HG03457 (cell line): Measurements from ENCODE around the gene TLE3.

Experiments
- ATAC-seq: cut with Tn5 transposase; IDR thresholded peaks from one replicate; pipeline ENCODE4 v1.9.1; 2021; ENCODE audit warnings: moderate number of reproducible peaks; ENCODE audit not compliant: unreplicated experiment

Gene TLE3

GRCh38 chr15:70034596-70034995, 63.1 kb downstream of the TLE3 start:
- ATAC-seq: no peak

DNA sequence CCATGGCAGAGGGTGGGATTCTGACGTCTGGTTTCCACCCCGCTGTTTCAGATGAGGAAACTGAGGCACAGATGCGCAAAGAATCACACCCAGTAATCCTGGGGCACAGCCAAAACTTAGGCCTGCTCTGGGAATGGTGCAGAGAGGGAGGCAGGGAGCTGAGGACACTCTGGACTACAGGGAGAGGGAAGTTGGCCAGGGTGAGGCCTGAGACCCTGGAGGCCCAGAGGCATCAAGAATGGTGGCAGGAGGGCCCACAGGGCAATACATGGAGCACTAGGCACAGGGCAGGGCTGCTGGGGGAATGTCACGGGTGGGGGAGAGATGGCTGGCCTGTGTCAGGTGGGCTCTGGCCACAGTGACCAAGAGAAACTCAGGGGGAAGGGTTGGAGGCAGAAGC, 63.6 kb downstream of the TLE3 start:
- no peak for ATAC-seq

DNA sequence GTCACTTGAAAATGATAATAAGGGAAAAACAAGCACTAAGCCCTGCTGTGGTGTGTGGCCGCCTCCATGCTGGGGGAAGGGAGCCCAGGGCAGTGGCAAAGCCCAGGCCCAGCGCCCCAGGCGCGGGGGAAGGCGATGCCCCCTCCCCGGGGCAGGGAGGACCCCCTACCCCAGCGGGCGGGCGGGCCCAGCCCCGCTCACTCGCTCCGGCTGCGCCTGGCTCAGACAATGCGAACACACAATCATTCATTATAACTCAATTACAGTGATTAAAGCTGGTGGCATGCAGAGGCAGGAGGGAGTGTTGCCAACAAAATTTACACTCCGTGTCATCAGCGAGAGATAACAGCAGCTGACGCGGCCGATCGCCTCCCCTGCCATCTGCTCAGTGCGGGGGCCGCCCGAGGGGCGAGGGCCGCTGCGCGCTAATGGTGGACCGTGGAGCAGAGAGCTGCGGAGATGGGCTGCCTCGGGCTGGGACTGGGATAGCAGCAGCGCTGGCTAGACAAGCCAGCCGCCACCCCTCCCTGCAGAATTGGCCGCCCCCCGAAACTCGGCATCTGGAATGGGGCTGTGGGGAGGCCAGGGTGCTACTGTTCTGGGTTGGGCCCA, 64.1 kb downstream of the TLE3 start:
- no peak for ATAC-seq

- no peak for ATAC-seq
Observed at GRCh38 chr15:70033109-70033508, 64.6 kb downstream of the TLE3 start.

- ATAC-seq: no peak
Observed at GRCh38 chr15:70032509-70032908, 65.2 kb downstream of the TLE3 start.

GRCh38 chr15:70031713-70032112, 66.0 kb downstream of the TLE3 start:
- ATAC-seq: no peak

GRCh38 chr15:70031261-70031660, 66.5 kb downstream of the TLE3 start:
- no peak for ATAC-seq

- ATAC-seq: no peak
Observed at GRCh38 chr15:70030851-70031250, 66.9 kb downstream of the TLE3 start.

DNA sequence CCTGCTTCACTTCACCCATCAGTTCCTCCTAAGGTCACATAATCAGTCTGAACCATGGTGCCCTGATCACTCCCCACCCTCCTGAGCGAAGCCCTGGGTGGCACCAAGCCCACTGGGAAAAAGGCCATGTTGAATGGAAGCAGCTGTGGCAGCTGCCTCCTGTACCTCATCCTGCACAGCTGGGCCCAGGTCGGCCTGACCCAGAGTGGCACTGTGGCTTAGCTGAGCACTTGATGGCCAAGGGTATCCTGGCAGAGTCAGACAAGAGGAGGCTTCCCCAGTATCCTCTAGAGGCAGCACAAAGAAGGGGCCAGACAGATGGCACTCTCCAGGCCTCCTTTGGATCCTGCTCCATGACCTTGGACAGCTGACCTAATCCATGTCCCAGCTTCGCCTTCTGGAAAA, 68.4 kb downstream of the TLE3 start:
- no peak for ATAC-seq

GRCh38 chr15:70027518-70027917, 70.2 kb downstream of the TLE3 start:
- ATAC-seq: no peak

DNA sequence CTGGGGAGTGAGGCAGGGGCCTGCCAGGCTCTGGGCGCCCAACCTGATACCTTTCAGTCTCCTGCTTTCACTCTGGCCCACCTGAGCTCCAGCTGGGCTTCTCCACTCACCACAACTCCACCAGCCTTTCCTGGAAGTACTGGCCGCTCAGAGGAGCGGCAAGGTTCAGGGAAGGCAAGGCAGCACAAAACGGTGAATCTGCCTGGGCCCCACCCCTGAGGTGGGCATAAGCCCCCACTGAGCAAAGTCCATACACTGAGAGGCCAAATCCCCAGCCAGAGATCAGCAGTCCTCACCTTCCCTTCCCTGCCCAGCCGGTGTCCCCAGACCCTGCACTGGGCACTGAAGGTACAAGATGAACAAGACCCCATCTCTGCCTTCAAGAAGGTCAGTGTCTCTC, 70.7 kb downstream of the TLE3 start:
- ATAC-seq: no peak

GRCh38 chr15:70025413-70026296, 72.1 kb downstream of the TLE3 start:
- ATAC-seq: no peak

DNA sequence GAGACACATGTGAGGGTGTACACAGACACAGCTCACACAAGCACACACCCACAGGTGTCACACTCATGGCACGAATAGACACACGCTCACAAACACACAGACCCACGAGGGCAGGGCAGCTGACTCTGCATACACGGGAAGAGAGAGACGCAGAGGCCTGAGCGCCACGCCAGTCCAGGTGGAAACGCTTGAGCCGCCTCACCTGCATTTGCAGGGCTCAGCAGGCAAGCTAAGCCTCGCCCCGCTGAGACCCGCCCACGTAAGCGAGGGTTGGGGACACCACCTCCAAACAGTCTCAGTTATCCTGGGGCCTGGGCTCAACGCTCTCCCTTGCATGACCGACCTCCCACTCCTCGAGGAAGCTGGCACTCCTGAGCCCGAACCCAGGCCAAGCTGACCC, 73.2 kb downstream of the TLE3 start:
- ATAC-seq: no peak

GRCh38 chr15:70023769-70024491, 73.8 kb downstream of the TLE3 start:
- no peak for ATAC-seq

- no peak for ATAC-seq
Observed at GRCh38 chr15:70023064-70023768, 74.5 kb downstream of the TLE3 start.

- no peak for ATAC-seq
Observed at GRCh38 chr15:70020229-70020628, 77.5 kb downstream of the TLE3 start.

DNA sequence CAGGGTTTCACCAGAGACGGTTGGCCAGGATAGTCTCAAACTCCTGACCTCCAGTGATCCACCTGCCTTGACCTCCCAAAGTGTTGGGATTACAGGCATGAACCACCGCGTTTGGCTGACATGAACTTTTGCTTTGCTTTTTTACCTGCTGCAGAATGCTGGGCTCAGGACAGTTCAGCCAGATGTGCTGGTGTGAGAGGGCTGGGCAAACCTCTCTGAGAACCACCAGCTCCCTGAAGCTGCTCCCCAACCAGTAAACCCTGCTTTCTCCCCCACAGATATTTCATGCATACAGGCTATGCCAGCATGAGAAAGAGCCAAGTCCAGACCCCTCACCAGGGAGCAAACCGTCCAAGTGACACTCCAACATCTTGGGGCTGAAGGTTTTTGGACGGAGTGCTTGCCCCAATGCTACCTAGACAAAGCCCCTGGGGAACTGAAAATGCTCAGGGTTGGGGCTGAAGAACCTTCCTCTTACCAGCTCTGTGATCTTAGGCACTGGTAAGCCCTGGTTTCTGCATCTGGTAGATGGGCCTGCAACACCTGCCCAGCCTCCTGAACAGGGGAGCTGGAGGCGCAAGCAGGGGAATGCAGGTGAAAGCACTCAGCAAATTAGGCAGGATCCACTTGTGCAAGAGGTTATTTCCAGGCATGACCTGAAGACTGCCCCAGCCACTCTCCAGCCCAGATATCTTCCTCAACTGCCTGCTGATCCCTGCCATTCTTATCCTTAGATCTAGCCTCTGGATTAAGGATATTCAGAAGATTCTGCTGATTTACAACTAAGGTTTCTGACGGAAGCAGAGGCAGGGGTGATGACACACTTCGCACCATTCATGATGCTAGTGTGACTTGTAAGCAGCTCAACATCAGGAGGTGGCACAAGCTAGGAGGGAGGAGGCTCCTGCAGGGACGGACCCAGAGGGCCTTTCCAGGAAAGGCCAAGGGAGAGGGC, 78.8 kb downstream of the TLE3 start:
- ATAC-seq: no peak

- no peak for ATAC-seq
Observed at GRCh38 chr15:70017801-70018200, 79.9 kb downstream of the TLE3 start.

- no peak for ATAC-seq
Observed at GRCh38 chr15:70017025-70017424, 80.7 kb downstream of the TLE3 start.

DNA sequence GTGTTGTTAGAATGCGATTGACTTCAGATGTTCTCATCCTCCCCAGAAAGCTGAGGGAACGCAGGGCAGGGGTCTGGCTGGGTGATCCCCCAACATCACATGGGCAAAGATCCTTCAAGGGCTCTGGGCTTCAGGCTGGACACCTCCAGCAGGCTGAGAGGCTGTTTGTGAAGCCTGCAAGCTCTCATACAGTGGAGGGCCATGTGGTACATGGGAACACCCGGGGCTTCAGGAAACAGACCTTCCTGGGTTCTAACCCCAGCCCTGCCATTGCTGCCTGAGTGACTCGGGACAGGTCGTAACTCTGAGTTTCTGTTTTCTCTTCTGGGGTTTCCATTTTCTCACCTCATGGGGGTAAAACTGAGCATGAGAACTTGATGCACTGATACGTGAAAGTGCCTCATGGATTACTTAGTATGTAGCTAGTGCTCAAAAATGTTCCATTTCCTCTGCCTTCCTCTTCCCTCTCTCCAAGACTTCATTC, 81.2 kb downstream of the TLE3 start:
- no peak for ATAC-seq
